PC-9 (cell line): ENCODE data around the gene CBX7. TPM values are rescaled to one million over a fixed set of nuclear protein-coding genes. Genes with fewer than 3 reads are reported as not detected.

ENCODE experiments used
- BruUV-seq: library from RNA; stranded (reverse); fragments of 400-500 nt; replicated peaks from 2 replicates; lab custom pipeline; 2021; lab: Mats Ljungman, UMichigan
- CTCF ChIA-PET: fragments of 300-600 bp; sonication (Branson Sonifier 250); formaldehyde crosslinking; loops from one replicate; lab custom pipeline; 2022; ENCODE audit warnings: antibody characterized with exemption; lab: Charles Lee
- POLR2A ChIA-PET: fragments of 300-600 bp; sonication (Branson Sonifier 250); formaldehyde crosslinking; loops from one replicate; lab custom pipeline; 2022; ENCODE audit warnings: antibody characterized with exemption; ENCODE audit not compliant: unreplicated experiment; lab: Charles Lee
- DNase-seq, 2 experiments: peaks; one replicate each; pipeline versions ENCODE4 v3.0.0 to v3.0.0-alpha.2; 2015 to 2022; ENCODE audit warnings: mixed read lengths in 1 of 2
- H2AFZ ChIP-seq: fragments of 200-600 bp; sonication (generic); 2 replicates; pipeline ENCODE4 v1.8.1; 2017; ENCODE audit warnings: antibody characterized with exemption
- H3F3A ChIP-seq: fragments of 200-600 bp; sonication (generic); 2 replicates; pipeline ENCODE4 v1.8.1; 2017; ENCODE audit warnings: antibody characterized with exemption, mild to moderate bottlenecking, low read depth; ENCODE audit not compliant: insufficient read depth
- H3K27ac ChIP-seq: fragments of 200-600 bp; sonication (generic); 2 replicates; pipeline ENCODE4 v1.6.1; 2016; ENCODE audit warnings: mixed run types
- H3K27me3 ChIP-seq: fragments of 200-600 bp; sonication (generic); 2 replicates; pipeline ENCODE4 v1.6.1; 2016; ENCODE audit warnings: low read depth, mixed run types; ENCODE audit not compliant: insufficient read depth
- H3K36me3 ChIP-seq: fragments of 200-600 bp; sonication (generic); 2 replicates; pipeline ENCODE4 v1.6.1; 2016; ENCODE audit warnings: low read depth, mixed run types
- H3K4me1 ChIP-seq: fragments of 200-600 bp; sonication (generic); replicated peaks from 2 replicates; pipeline ENCODE4 v1.6.1; 2016; ENCODE audit warnings: mixed run types; ENCODE audit not compliant: insufficient read depth
- H3K4me2 ChIP-seq: fragments of 200-600 bp; sonication (generic); 2 replicates; pipeline ENCODE4 v1.6.1; 2017; ENCODE audit warnings: mixed run types
- H3K4me3 ChIP-seq: fragments of 200-600 bp; sonication (generic); 2 replicates; pipeline ENCODE4 v1.6.1; 2016; ENCODE audit warnings: mixed run types
- H3K79me2 ChIP-seq: fragments of 200-600 bp; sonication (generic); 2 replicates; pipeline ENCODE4 v1.6.1; 2017; ENCODE audit warnings: low read depth, mixed run types
- H3K9me2 ChIP-seq: fragments of 200-600 bp; sonication (generic); 2 replicates; pipeline ENCODE4 v1.8.1; 2017; ENCODE audit warnings: mild to moderate bottlenecking; ENCODE audit not compliant: insufficient read depth
- H3K9me3 ChIP-seq: fragments of 200-600 bp; sonication (generic); 2 replicates; pipeline ENCODE4 v1.8.1; 2016; ENCODE audit warnings: low read depth; ENCODE audit not compliant: insufficient read depth
- H4K20me1 ChIP-seq: fragments of 200-600 bp; sonication (generic); 2 replicates; pipeline ENCODE4 v1.8.1; 2017; ENCODE audit not compliant: insufficient read depth
- CTCF ChIP-seq: fragments of 200-600 bp; sonication (generic); conservative IDR thresholded peaks from 2 replicates; pipeline ENCODE4 v1.6.1; 2017; ENCODE audit warnings: mixed run types, antibody characterized with exemption, mild to moderate bottlenecking, moderate library complexity
- EZH2 ChIP-seq: fragments of 200-600 bp; sonication (generic); IDR thresholded peaks from 2 replicates; pipeline ENCODE4 v1.8.0; 2017; ENCODE audit warnings: antibody characterized with exemption, low read depth
- intact Hi-C: fragments of 100-400 bp; cut with micrococcal nuclease; formaldehyde crosslinking; loops from one replicate; pipeline ENCODE4 v1.10.0; 2022; ENCODE audit not compliant: unreplicated experiment
- total RNA-seq: library from RNA; stranded (reverse); gene quantifications from 2 replicates; pipeline ENCODE4 v1.2.3, GENCODE V29; 2021

Gene CBX7
- total RNA-seq, 1 experiment from 2014 or later: 29.1 TPM

- Histone ChIP-seq H3K4me1 (no peaks in the 10 kb centered on the region), H3K27ac (no peak overlapping the region), H2AFZ (no peak overlapping the region), H3K79me2 (no peaks in the 10 kb centered on the region), H3K27me3 (no peaks in the 10 kb centered on the region), H3K9me3 (peaks cover 8% of the 10 kb centered on the region; the same call in 1 of the 2 replicates), H3K4me3 (no peak overlapping the region), H3K9me2 (no peaks in the 10 kb centered on the region), H3K36me3 (no peaks in the 10 kb centered on the region), H3K4me2 (no peak overlapping the region), H3F3A (peaks cover 3% of the 10 kb centered on the region; the same call in 1 of the 2 replicates), H4K20me1 (no peaks in the 10 kb centered on the region)
- BruUV-seq: no TSS peak
- DNase-seq: no peak
- TF ChIP-seq EZH2: no peak
- TF ChIP-seq CTCF: no peak
- intact Hi-C loops: no loop called here
- ChIA-PET CTCF (no interaction called here), POLR2A (interaction anchor here (0.7 kb wide), 1 partner anchor 26 kb away, joined by 23 read pairs; no protein-coding TSS in a partner anchor)
These were observed 36.3 kb upstream of the CBX7 start for GRCh38 chr22:39188809-39189208.

GRCh38 chr22:39185601-39186012, 33.1 kb upstream of the CBX7 start:
- Histone ChIP-seq H3K4me3 (no peak overlapping the region), H3K36me3 (no peaks in the 10 kb centered on the region), H3K4me2 (no peak overlapping the region), H4K20me1 (no peaks in the 10 kb centered on the region), H3K79me2 (no peaks in the 10 kb centered on the region), H3K4me1 (no peaks in the 10 kb centered on the region), H3K27me3 (no peaks in the 10 kb centered on the region), H3K27ac (no peak overlapping the region), H3K9me3 (no peaks in the 10 kb centered on the region), H3F3A (peaks cover 3% of the 10 kb centered on the region; the same call in 1 of the 2 replicates), H2AFZ (no peak overlapping the region), H3K9me2 (no peaks in the 10 kb centered on the region)
- BruUV-seq: no TSS peak
- intact Hi-C loops: no loop called here
- ChIA-PET POLR2A (no interaction called here), CTCF (no interaction called here)
- no peak for DNase-seq
- TF ChIP-seq EZH2: no peak
- TF ChIP-seq CTCF: no peak

- Histone ChIP-seq H3K79me2 (no peaks in the 10 kb centered on the region), H3K27me3 (no peaks in the 10 kb centered on the region), H3K36me3 (no peaks in the 10 kb centered on the region), H3K4me2 (no peak overlapping the region), H3K4me1 (no peaks in the 10 kb centered on the region), H3F3A (peaks cover 3% of the 10 kb centered on the region; the same call in 1 of the 2 replicates), H3K27ac (no peak overlapping the region), H3K9me3 (no peaks in the 10 kb centered on the region), H3K9me2 (no peaks in the 10 kb centered on the region), H4K20me1 (no peaks in the 10 kb centered on the region), H2AFZ (no peak overlapping the region), H3K4me3 (no peak overlapping the region)
- intact Hi-C loops: no loop called here
- no peak for DNase-seq
- POLR2A ChIA-PET: no interaction called here
- TF ChIP-seq CTCF (no peak), EZH2 (no peak)
- CTCF ChIA-PET: interaction anchor here (0.6 kb wide), 1 partner anchor 31 kb away, joined by 4 read pairs; no protein-coding TSS in a partner anchor
- no TSS peak for BruUV-seq
These were observed 32.4 kb upstream of the CBX7 start for GRCh38 chr22:39184586-39185577.
